HFFc6 (cell line): ENCODE results near the gene CCDC38. TPM values are rescaled to one million over a fixed set of nuclear protein-coding genes. Genes with fewer than 3 reads are reported as not detected.

Experiments used
- DNase-seq: peaks from one replicate; pipeline ENCODE4 v3.0.0-alpha.2; 2018
- H3K27ac Mint-ChIP-seq: 2 replicates; pipeline ENCODE4 v1.8.0; 2020; ENCODE audit warnings: mild to moderate bottlenecking, mixed read lengths
- H3K27me3 Mint-ChIP-seq: 2 replicates; pipeline ENCODE4 v1.8.0; 2021; ENCODE audit warnings: mild to moderate bottlenecking, moderate library complexity, mixed read lengths; ENCODE audit not compliant: insufficient read depth
- H3K36me3 Mint-ChIP-seq: 2 replicates; pipeline ENCODE4 v1.8.0; 2021; ENCODE audit warnings: low read depth, mixed read lengths
- H3K4me1 Mint-ChIP-seq: 2 replicates; pipeline ENCODE4 v1.8.0; 2020; ENCODE audit warnings: low read depth, mixed read lengths
- H3K4me3 Mint-ChIP-seq: 2 replicates; pipeline ENCODE4 v1.8.0; 2020; ENCODE audit warnings: mild to moderate bottlenecking, moderate library complexity, mixed read lengths
- H3K9me3 Mint-ChIP-seq: 2 replicates; pipeline ENCODE4 v1.8.0; 2020; ENCODE audit warnings: mild to moderate bottlenecking, mixed read lengths
- total RNA-seq, 6 experiments: library from RNA; stranded (reverse); fragmentation: NEBNext Ultra II Directional; extraction: Animal tissue kit (Norgen Biotek cat#: 25700); gene quantifications; 2 replicates in 1 of 6; 3 replicates in 5 of 6; pipeline ENCODE4 v1.2.3, GENCODE V29; 2021
- TF ChIP-seq, protein P1 (sequence below): fragments of 200-600 bp; sonication (generic); IDR thresholded peaks from 2 replicates; pipeline ENCODE4 v1.5.0; 2021; ENCODE audit warnings: antibody characterized with exemption, mild to moderate bottlenecking

Gene CCDC38
- total RNA-seq, 6 experiments from 2014 or later, result not detected

DNA sequence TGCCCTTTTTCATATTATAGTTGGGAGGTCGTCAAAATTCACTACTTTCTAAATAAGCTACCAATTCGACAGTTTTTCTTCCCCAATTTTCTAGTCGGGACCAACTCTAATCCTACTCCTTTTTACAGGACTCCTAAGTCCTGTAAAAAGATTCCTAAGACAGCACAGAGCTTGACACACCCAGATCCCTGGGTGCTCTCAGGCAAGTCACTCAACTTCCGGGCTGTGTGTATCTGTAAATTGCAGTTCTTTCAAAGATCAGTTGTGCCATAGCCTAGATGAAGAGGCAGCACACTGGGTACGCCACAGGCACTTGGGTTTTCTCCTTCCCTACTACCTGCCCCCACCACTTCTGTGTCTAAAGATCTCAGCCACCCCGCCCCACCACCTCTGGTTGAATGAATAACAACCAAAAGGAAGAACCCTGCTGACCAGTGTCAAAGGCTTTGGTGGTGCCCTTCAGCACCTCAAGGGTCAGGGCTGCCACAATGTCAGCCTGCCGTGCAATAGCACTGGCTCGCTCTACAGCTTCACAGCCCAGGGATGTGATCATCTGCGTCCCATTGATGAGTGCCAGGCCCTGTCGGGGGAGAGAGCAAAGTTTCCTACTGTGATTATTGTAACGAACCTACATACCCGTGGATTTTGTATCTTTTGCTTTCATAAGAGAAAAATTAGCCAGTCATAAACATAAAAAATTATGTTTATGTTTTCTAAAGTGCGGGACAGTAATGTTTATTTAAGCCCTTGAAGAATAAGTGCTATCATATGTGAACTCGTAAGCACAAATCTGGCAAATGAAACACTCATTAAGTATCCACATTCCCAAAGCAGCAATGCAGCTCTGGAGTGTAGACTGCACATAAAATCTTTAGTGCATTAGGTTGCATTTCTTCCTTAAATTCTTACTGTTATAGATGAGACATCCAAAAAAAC lies 44.5 kb upstream of the CCDC38 start:
- TF ChIP-seq, protein P1, sequence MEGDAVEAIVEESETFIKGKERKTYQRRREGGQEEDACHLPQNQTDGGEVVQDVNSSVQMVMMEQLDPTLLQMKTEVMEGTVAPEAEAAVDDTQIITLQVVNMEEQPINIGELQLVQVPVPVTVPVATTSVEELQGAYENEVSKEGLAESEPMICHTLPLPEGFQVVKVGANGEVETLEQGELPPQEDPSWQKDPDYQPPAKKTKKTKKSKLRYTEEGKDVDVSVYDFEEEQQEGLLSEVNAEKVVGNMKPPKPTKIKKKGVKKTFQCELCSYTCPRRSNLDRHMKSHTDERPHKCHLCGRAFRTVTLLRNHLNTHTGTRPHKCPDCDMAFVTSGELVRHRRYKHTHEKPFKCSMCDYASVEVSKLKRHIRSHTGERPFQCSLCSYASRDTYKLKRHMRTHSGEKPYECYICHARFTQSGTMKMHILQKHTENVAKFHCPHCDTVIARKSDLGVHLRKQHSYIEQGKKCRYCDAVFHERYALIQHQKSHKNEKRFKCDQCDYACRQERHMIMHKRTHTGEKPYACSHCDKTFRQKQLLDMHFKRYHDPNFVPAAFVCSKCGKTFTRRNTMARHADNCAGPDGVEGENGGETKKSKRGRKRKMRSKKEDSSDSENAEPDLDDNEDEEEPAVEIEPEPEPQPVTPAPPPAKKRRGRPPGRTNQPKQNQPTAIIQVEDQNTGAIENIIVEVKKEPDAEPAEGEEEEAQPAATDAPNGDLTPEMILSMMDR, result no peak
- Mint-ChIP-seq H3K27me3 (peaks cover 23% of the 10 kb centered on the region), H3K4me3 (no peak overlapping the region), H3K27ac (no peak overlapping the region), H3K36me3 (no peaks in the 10 kb centered on the region), H3K9me3 (no peaks in the 10 kb centered on the region), H3K4me1 (peaks cover 6% of the 10 kb centered on the region; the same call in 1 of the 2 replicates)
- DNase-seq, result no peak

DNA sequence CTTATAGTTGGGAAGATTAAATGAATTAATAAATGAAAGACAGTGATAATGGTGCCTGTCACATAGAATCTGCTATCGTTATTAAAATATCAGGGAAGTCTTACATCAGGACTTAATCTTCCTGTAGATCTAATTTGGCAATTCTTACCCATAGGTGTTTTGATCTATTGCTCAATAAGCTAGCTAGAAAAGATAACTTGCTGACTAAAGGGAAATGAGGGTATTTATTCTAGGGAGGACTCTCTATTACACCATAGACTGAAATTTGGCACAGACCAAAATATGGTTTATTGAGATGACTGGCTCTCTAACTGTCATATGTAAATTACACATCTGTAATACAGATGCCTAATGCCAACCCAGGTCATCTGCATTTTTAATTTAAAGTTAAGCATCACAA lies 42.3 kb upstream of the CCDC38 start:
- Mint-ChIP-seq H3K27ac (no peak overlapping the region), H3K27me3 (peaks cover 19% of the 10 kb centered on the region), H3K4me3 (no peak overlapping the region), H3K9me3 (no peaks in the 10 kb centered on the region), H3K36me3 (no peaks in the 10 kb centered on the region), H3K4me1 (peaks cover 6% of the 10 kb centered on the region; the same call in 1 of the 2 replicates)
- TF ChIP-seq, protein P1, result no peak
- no peak for DNase-seq

DNA sequence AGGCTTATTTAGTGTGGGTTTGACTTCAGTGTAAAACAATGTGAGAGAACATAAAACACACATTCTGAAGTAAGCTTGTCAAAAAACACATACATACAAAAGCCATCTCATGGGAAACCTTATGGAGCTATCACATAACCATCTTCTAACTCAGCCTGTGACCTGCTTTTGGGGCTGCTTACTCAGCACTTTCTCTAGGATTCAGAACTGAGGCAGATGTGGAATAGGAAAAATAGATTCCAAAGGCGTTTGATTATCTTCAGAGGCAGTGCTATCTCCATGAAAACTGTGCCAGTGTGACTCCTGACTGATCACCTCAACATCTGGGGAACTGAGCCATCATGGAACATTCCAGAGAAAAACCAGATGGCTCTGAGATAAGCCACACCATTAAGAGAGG lies 40.2 kb upstream of the CCDC38 start:
- no peaks in the 10 kb centered on the region for H3K36me3 Mint-ChIP-seq
- TF ChIP-seq, protein P1, result no peak
- no peak for DNase-seq
- H3K27me3 Mint-ChIP-seq, result peaks cover 21% of the 10 kb centered on the region
- no peak overlapping the region for H3K27ac Mint-ChIP-seq
- H3K4me3 Mint-ChIP-seq, result no peak overlapping the region
- H3K4me1 Mint-ChIP-seq, result peaks cover 6% of the 10 kb centered on the region; the same call in 1 of the 2 replicates
- H3K9me3 Mint-ChIP-seq, result no peaks in the 10 kb centered on the region

DNA sequence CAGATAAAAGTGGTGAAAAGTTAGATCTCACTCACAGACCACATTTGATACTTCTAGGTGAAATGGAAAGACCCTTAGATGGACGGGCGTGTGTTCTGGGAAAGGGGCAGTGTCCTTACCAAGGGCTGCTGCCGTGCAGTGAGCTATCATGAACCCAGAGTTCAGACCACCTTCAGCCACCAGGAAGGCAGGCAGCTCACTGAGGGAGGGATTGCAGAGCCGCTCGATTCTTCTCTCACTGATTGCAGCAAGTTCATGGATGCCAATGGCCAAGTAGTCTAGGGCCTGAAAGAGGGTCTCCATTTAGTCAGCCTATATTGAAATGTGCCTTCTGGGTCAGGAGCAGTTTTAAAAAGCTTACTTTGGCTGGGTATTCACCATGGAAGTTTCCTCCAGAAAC lies 38.0 kb upstream of the CCDC38 start:
- no peak overlapping the region for H3K27ac Mint-ChIP-seq
- no peaks in the 10 kb centered on the region for H3K36me3 Mint-ChIP-seq
- peaks cover 29% of the 10 kb centered on the region for H3K27me3 Mint-ChIP-seq
- TF ChIP-seq, protein P1, result no peak
- H3K4me3 Mint-ChIP-seq, result no peak overlapping the region
- DNase-seq, result no peak
- H3K9me3 Mint-ChIP-seq, result no peaks in the 10 kb centered on the region
- no peaks in the 10 kb centered on the region for H3K4me1 Mint-ChIP-seq

DNA sequence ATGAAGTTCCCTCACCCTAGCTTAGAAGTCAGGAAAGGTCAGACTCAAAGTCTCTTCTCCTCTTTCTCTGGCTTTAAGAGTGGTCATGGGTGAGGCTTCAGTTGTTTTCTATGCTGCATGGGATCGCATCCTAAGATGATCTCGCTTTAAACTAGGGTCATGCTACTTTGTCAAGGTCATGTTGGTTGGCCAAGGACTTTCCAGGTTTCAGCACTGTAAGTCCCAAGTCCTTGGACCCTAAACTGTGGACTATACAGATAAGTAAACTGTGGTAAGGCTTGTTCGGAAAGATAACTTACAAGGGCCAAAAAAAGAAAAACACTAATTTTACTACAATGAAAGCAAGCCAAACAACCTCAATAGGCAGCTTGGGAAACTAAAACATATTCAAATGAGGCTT lies 36.4 kb upstream of the CCDC38 start:
- TF ChIP-seq, protein P1, result no peak
- Mint-ChIP-seq H3K27ac (no peak overlapping the region), H3K36me3 (no peaks in the 10 kb centered on the region), H3K4me1 (no peaks in the 10 kb centered on the region), H3K27me3 (peaks cover 28% of the 10 kb centered on the region), H3K4me3 (no peak overlapping the region), H3K9me3 (no peaks in the 10 kb centered on the region)
- DNase-seq, result no peak
